K562 (cell line): ENCODE results near the gene ZNF487. TPM values are rescaled to one million over a fixed set of nuclear protein-coding genes. Genes with fewer than 3 reads are reported as not detected.

ENCODE experiments used
- BRCA1 ChIP-seq, 2 experiments: fragments of 450-650 bp in 1 of 2; sonication (generic) in 1 of 2; formaldehyde crosslinking in 1 of 2; IDR thresholded peaks; 2 replicates each; pipeline versions ENCODE4 v1.5.0 to v1.6.1; 2017 to 2020; ENCODE audit warnings: mild to moderate bottlenecking in 1 of 2, missing genetic modification reagents in 1 of 2
- CBX8 ChIP-seq: fragments of 200-600 bp; sonication (generic); IDR thresholded peaks from 2 replicates; pipeline ENCODE4 v1.6.1; 2012; ENCODE audit warnings: borderline replicate concordance, mixed run types, low read depth, mild to moderate bottlenecking, moderate library complexity, mixed read lengths, low read length, control low read depth, inconsistent platforms; ENCODE audit not compliant: poor library complexity, severe bottlenecking; ENCODE audit errors: extremely low read depth
- DPF2 ChIP-seq: fragments of 450-650 bp; IDR thresholded peaks from 2 replicates; pipeline ENCODE4 v1.6.1; 2016
- ELF2 ChIP-seq: fragments of 250-450 bp; sonication (Bioruptor Pico); IDR thresholded peaks from 2 replicates; pipeline ENCODE4 v1.5.0; 2021; ENCODE audit warnings: mild to moderate bottlenecking
- EP300 ChIP-seq: IDR thresholded peaks from 2 replicates; pipeline ENCODE4 v1.6.1; 2012; ENCODE audit warnings: low read length, improper control_type of control experiment
- KLF1 ChIP-seq: fragments of 450-650 bp; IDR thresholded peaks from 2 replicates; pipeline ENCODE4 v1.6.1; 2016; ENCODE audit warnings: missing genetic modification characterization, missing compliant biosample characterization
- NFATC3 ChIP-seq: fragments of 450-650 bp; IDR thresholded peaks from 2 replicates; pipeline ENCODE4 v1.6.1; 2017; ENCODE audit warnings: mild to moderate bottlenecking
- NR1H2 ChIP-seq: sonication (generic); formaldehyde crosslinking; IDR thresholded peaks from 2 replicates; pipeline ENCODE4 v1.4.0; 2020; ENCODE audit warnings: mild to moderate bottlenecking, missing genetic modification reagents
- RBM17 ChIP-seq: fragments of 200-400 bp; formaldehyde crosslinking; IDR thresholded peaks from 2 replicates; pipeline ENCODE4 v1.6.1; 2017; ENCODE audit warnings: low read depth, mild to moderate bottlenecking, low read length, borderline replicate concordance
- RBM22 ChIP-seq: fragments of 200-400 bp; formaldehyde crosslinking; IDR thresholded peaks from 2 replicates; pipeline ENCODE4 v1.6.1; 2018; ENCODE audit warnings: low read length, low read depth; ENCODE audit not compliant: poor library complexity, severe bottlenecking
- XRCC5 ChIP-seq: fragments of 200-400 bp; formaldehyde crosslinking; IDR thresholded peaks from 2 replicates; pipeline ENCODE4 v1.6.1; 2017; ENCODE audit warnings: low read depth, mild to moderate bottlenecking, low read length
- ZBTB7A ChIP-seq: IDR thresholded peaks from 2 replicates; pipeline ENCODE4 v1.6.1; 2011; ENCODE audit warnings: low read depth, mild to moderate bottlenecking, low read length, moderate library complexity, borderline replicate concordance; ENCODE audit not compliant: control insufficient read depth
- ZBTB8A ChIP-seq: fragments of 450-650 bp; IDR thresholded peaks from 2 replicates; pipeline ENCODE4 v1.6.1; 2018; ENCODE audit warnings: mild to moderate bottlenecking, moderate library complexity; ENCODE audit not compliant: partially characterized antibody
- ZFP30 ChIP-seq: fragments of 250-450 bp; sonication (Bioruptor Pico); IDR thresholded peaks from 2 replicates; pipeline ENCODE4 v1.8.0; 2022; ENCODE audit warnings: moderate library complexity, mild to moderate bottlenecking, inconsistent platforms, borderline replicate concordance
- ZFP36 ChIP-seq: fragments of 150-350 bp; IDR thresholded peaks from 2 replicates; pipeline ENCODE4 v1.6.1; 2018; ENCODE audit warnings: low read length, low read depth; ENCODE audit not compliant: partially characterized antibody
- ZKSCAN1 ChIP-seq: fragments of 150-350 bp; IDR thresholded peaks from 2 replicates; pipeline ENCODE4 v1.6.1; 2016; ENCODE audit warnings: low read depth, low read length
- ZNF212 ChIP-seq: fragments of 450-650 bp; formaldehyde crosslinking; IDR thresholded peaks from 2 replicates; pipeline ENCODE4 v1.4.0; 2020; ENCODE audit warnings: mild to moderate bottlenecking
- polyA plus RNA-seq, 8 experiments: library from polyadenylated mRNA; depleted of rRNA in 4 of 8; stranded (reverse) in 5 of 8; unstranded in 3 of 8; fragments of >200 nt; fragmentation: Nextera tagmentation in 2 of 8; fragmentation: Illumina TruSeq in 1 of 8; extraction: Ambion mirVana in 2 of 8; extraction: Trizol in 1 of 8; gene quantifications; 2 replicates each; pipeline versions ENCODE4 v1.2.1 to v1.2.3, GENCODE V29; 2011 to 2014; ENCODE audit warnings: inconsistent platforms in 1 of 8, missing spikeins in 1 of 8
- total RNA-seq, 7 experiments: library from RNA; depleted of rRNA in 6 of 7; stranded (reverse); fragments of >200 nt in 6 of 7; fragmentation: Illumina TruSeq in 2 of 7; extraction: Trizol in 2 of 7; gene quantifications; 2 replicates each; pipeline versions ENCODE4 v1.2.1 to v1.2.3, GENCODE V29; 2011 to 2021; ENCODE audit warnings: low replicate concordance in 1 of 7
- TF ChIP-seq, protein P1 (sequence below): fragments of 450-650 bp; IDR thresholded peaks from 2 replicates; pipeline ENCODE4 v1.6.1; 2017; ENCODE audit warnings: antibody characterized with exemption, mild to moderate bottlenecking
- TF ChIP-seq, protein P2 (sequence below): sonication (generic); formaldehyde crosslinking; IDR thresholded peaks from 2 replicates; pipeline ENCODE4 v1.8.1; 2022; ENCODE audit warnings: missing genetic modification reagents
- TF ChIP-seq, protein P3 (sequence below): fragments of 150-350 bp; conservative IDR thresholded peaks from 2 replicates; pipeline ENCODE4 v1.6.1; 2014; ENCODE audit warnings: low read length

ZNF487 gene
- total and polyA plus RNA-seq, 9 of the 15 experiments (the other 6 are each of a cell fraction or from before 2014, with no cell fraction given), result 1.9 to 6.5 (median 4.2) TPM

DNA sequence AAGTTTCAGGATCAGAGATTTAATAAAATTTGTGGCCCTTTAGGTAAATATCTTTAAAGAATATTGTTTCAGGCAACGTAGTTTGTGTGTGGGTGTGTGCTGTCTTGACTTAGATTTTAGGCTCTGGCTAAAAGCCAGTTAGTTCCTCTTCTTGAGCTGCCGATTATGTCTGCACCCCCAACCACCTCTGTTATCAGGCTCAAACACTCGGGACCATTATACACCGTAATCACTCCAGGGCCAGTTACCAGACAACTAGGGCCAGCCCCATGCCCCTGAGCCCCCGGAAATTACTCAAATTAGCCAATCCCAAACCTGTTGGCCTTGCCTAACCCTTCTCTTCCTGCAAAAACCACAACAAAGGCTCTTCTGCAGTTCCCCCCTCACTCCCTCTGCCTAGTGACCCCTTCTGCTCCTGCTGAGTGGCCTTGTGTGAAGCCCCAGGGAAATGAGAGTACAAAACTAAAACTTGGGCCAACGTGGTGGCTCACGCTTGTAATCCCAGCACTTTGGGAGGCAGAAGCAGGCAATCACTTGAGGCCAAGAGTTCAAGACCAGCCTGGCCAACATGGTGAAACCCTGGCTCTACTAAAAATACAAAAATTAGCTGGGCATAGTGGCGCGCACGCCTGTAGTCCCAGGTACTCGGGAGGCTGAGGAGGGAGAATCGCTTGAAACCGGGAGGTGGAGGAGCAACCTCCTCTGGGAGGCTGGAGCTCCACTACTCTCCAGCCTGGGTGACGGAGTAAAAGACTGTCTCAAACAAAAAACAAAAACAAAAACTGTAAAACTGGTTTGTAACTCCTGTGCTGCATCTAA lies 18.8 kb upstream of the ZNF487 start (continued):
- TF ChIP-seq ZKSCAN1 (peak; percentile 90), NR1H2 (CRISPR knock-in tag) (no peak), KLF1 (tag) (no peak), DPF2 (peak; percentile 100), BRCA1 (IDR thresholded peaks at IDR 0.05) (no peak), BRCA1 (CRISPR knock-in tag; IDR thresholded peaks at IDR 0.05) (no peak), ELF2 (CRISPR knock-in tag) (peak; percentile 72), XRCC5 (no peak), ZBTB8A (no peak), NFATC3 (peak; percentile 88), ZFP36 (no peak), RBM17 (no peak), ZBTB7A (peak; percentile 99), ZFP30 (CRISPR knock-in tag) (no peak), ZNF212 (CRISPR knock-in tag) (peak; percentile 84; the same call in 1 of the 2 replicates), RBM22 (no peak), CBX8 (no peak), EP300 (peak; percentile 100)
- TF ChIP-seq, protein P1, sequence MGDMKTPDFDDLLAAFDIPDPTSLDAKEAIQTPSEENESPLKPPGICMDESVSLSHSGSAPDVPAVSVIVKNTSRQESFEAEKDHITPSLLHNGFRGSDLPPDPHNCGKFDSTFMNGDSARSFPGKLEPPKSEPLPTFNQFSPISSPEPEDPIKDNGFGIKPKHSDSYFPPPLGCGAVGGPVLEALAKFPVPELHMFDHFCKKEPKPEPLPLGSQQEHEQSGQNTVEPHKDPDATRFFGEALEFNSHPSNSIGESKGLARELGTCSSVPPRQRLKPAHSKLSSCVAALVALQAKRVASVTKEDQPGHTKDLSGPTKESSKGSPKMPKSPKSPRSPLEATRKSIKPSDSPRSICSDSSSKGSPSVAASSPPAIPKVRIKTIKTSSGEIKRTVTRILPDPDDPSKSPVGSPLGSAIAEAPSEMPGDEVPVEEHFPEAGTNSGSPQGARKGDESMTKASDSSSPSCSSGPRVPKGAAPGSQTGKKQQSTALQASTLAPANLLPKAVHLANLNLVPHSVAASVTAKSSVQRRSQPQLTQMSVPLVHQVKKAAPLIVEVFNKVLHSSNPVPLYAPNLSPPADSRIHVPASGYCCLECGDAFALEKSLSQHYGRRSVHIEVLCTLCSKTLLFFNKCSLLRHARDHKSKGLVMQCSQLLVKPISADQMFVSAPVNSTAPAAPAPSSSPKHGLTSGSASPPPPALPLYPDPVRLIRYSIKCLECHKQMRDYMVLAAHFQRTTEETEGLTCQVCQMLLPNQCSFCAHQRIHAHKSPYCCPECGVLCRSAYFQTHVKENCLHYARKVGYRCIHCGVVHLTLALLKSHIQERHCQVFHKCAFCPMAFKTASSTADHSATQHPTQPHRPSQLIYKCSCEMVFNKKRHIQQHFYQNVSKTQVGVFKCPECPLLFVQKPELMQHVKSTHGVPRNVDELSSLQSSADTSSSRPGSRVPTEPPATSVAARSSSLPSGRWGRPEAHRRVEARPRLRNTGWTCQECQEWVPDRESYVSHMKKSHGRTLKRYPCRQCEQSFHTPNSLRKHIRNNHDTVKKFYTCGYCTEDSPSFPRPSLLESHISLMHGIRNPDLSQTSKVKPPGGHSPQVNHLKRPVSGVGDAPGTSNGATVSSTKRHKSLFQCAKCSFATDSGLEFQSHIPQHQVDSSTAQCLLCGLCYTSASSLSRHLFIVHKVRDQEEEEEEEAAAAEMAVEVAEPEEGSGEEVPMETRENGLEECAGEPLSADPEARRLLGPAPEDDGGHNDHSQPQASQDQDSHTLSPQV, result peak; percentile 98
- TF ChIP-seq, protein P2, sequence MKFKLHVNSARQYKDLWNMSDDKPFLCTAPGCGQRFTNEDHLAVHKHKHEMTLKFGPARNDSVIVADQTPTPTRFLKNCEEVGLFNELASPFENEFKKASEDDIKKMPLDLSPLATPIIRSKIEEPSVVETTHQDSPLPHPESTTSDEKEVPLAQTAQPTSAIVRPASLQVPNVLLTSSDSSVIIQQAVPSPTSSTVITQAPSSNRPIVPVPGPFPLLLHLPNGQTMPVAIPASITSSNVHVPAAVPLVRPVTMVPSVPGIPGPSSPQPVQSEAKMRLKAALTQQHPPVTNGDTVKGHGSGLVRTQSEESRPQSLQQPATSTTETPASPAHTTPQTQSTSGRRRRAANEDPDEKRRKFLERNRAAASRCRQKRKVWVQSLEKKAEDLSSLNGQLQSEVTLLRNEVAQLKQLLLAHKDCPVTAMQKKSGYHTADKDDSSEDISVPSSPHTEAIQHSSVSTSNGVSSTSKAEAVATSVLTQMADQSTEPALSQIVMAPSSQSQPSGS (CRISPR knock-in tag), result no peak
- TF ChIP-seq, protein P3, sequence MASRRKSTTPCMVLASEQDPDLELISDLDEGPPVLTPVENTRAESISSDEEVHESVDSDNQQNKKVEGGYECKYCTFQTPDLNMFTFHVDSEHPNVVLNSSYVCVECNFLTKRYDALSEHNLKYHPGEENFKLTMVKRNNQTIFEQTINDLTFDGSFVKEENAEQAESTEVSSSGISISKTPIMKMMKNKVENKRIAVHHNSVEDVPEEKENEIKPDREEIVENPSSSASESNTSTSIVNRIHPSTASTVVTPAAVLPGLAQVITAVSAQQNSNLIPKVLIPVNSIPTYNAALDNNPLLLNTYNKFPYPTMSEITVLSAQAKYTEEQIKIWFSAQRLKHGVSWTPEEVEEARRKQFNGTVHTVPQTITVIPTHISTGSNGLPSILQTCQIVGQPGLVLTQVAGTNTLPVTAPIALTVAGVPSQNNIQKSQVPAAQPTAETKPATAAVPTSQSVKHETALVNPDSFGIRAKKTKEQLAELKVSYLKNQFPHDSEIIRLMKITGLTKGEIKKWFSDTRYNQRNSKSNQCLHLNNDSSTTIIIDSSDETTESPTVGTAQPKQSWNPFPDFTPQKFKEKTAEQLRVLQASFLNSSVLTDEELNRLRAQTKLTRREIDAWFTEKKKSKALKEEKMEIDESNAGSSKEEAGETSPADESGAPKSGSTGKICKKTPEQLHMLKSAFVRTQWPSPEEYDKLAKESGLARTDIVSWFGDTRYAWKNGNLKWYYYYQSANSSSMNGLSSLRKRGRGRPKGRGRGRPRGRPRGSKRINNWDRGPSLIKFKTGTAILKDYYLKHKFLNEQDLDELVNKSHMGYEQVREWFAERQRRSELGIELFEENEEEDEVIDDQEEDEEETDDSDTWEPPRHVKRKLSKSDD, result no peak
